ENCODE measurements around the gene KEAP1. TPM values are rescaled to one million over a fixed set of nuclear protein-coding genes. Genes with fewer than 3 reads are reported as not detected.
"Not testable (repeated sequence)": the region's sequence is repeated elsewhere in the genome, so short reads cannot be mapped to it uniquely, and the experiment has no call there.

Gene KEAP1
- total RNA-seq, 6 experiments from 2014 or later: 58.9 to 77.1 (median 67.2) TPM

DNA sequence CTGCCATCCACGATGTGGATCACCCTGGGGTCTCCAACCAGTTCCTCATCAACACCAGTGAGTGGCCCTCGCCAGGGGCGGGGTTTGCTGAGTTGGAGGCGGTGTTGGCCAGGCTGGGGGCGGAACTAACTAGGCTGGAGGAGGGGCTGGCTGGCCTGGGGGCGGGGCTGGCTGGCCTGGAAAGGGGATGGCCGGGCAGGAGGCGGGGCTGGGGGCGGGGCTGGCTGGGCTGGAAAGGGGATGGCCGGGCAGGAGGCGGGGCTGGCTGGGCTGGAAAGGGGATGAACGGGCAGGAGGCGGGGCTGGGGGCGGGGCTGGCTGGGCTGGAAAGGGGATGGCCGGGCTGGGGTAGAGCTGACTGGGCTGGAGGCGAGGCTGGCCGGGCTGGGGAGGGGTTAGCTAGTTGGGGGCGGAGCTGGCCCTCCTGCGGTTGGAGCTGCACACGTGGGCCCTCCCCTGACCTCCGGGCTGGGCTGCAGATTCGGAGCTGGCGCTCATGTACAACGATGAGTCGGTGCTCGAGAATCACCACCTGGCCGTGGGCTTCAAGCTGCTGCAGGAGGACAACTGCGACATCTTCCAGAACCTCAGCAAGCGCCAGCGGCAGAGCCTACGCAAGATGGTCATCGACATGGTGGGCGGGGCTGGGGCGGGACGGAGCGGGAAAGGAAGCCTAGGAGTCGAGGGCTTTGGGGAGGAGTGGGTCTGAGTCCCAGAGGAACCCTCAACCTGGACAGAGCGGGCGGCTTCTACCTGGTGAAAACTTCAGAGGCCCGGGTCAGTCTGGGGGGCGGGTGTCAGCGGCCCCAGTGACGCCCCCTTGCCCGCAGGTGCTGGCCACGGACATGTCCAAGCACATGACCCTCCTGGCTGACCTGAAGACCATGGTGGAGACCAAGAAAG, 41.9 kb downstream of the KEAP1 start:
- TF ChIP-seq, protein P1, sequence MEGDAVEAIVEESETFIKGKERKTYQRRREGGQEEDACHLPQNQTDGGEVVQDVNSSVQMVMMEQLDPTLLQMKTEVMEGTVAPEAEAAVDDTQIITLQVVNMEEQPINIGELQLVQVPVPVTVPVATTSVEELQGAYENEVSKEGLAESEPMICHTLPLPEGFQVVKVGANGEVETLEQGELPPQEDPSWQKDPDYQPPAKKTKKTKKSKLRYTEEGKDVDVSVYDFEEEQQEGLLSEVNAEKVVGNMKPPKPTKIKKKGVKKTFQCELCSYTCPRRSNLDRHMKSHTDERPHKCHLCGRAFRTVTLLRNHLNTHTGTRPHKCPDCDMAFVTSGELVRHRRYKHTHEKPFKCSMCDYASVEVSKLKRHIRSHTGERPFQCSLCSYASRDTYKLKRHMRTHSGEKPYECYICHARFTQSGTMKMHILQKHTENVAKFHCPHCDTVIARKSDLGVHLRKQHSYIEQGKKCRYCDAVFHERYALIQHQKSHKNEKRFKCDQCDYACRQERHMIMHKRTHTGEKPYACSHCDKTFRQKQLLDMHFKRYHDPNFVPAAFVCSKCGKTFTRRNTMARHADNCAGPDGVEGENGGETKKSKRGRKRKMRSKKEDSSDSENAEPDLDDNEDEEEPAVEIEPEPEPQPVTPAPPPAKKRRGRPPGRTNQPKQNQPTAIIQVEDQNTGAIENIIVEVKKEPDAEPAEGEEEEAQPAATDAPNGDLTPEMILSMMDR (IDR thresholded peaks at IDR 0.05): no peak
- H3K27me3 Mint-ChIP-seq (ENCODE audit: insufficient read depth): no peaks in the 10 kb centered on the region; the same call in 1 of the 2 replicates
- peak; percentile 87 for DNase-seq
- H3K4me1 Mint-ChIP-seq (ENCODE audit: low read depth): no peaks in the 10 kb centered on the region
- no peaks in the 10 kb centered on the region for H3K9me3 Mint-ChIP-seq
- no peaks in the 10 kb centered on the region for H3K36me3 Mint-ChIP-seq (ENCODE audit: low read depth)
- no peak overlapping the region for H3K4me3 Mint-ChIP-seq
- no peak overlapping the region for H3K27ac Mint-ChIP-seq

DNA sequence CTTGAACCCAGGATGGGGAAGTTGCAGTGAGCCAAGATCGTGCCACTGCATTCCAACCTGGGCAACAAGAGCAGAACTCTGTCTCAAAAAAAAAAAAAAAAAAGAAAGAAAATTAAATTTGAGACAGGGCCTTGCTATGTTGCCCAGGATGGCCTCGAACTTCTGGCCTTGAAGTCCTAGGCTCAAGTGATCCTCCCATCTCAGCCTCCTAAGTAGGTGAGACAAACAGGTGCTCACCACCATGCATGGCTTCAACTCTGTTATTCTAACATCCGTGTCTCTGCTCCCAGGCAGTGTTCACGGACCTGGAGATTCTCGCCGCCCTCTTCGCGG, 42.5 kb downstream of the KEAP1 start:
- Mint-ChIP-seq H3K4me1 (ENCODE audit: low read depth) (no peaks in the 10 kb centered on the region), H3K4me3 (no peak overlapping the region), H3K9me3 (no peaks in the 10 kb centered on the region), H3K27ac (no peak overlapping the region), H3K36me3 (ENCODE audit: low read depth) (no peaks in the 10 kb centered on the region), H3K27me3 (ENCODE audit: insufficient read depth) (no peaks in the 10 kb centered on the region; the same call in 1 of the 2 replicates)
- TF ChIP-seq, protein P1 (IDR thresholded peaks at IDR 0.05): no peak
- no peak for DNase-seq

DNA sequence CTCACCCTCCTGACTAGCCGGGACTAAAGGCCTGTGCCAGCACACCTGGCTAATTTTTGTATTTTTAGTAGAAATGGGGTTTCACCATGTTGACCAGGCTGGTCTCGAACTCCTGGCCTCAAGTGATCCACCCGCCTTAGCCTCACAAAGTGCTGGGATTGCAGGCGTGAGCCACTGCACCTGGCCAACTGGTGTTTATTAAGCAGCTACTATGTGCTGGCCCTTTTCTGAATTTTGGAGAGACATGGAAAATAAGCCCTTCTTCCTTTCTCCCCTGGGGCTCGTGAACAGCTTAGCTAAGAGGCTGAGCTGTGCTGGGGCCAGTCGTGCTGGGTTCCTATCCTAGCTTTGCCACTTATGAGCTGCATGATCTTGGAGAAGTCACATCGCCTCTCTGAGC, 44.4 kb downstream of the KEAP1 start:
- DNase-seq; H3K27ac Mint-ChIP-seq; H3K27me3 Mint-ChIP-seq (ENCODE audit: insufficient read depth); H3K36me3 Mint-ChIP-seq (ENCODE audit: low read depth); H3K9me3 Mint-ChIP-seq; H3K4me1 Mint-ChIP-seq (ENCODE audit: low read depth); H3K4me3 Mint-ChIP-seq: not testable (repeated sequence)

DNA sequence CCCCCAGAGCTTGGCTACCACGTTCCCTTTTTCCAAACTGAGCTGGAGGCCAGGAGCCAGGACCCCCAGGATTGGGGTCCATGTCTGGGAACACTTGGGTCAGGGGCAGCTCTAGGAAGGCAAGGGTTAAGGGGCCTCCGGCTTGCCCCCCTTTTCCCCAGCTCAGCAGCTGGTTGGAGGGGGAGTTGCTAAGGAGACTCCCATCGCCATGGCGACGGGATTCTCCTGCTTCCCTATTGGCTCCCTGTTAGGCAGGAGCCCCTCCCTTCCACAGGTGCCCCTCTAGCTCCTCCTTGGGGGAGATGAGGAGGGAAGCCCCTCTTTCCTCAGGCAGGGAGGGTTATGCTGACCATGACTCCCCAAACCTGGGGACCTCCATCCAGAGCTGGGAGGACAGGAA, 48.9 kb downstream of the KEAP1 start:
- Mint-ChIP-seq H3K27ac (no peak overlapping the region), H3K27me3 (ENCODE audit: insufficient read depth) (no peaks in the 10 kb centered on the region; the same call in 1 of the 2 replicates), H3K9me3 (no peaks in the 10 kb centered on the region), H3K4me3 (no peak overlapping the region), H3K4me1 (ENCODE audit: low read depth) (no peaks in the 10 kb centered on the region; the same call in 1 of the 2 replicates), H3K36me3 (ENCODE audit: low read depth) (peaks cover 5% of the 10 kb centered on the region)
- TF ChIP-seq, protein P1 (IDR thresholded peaks at IDR 0.05): no peak
- no peak for DNase-seq

DNA sequence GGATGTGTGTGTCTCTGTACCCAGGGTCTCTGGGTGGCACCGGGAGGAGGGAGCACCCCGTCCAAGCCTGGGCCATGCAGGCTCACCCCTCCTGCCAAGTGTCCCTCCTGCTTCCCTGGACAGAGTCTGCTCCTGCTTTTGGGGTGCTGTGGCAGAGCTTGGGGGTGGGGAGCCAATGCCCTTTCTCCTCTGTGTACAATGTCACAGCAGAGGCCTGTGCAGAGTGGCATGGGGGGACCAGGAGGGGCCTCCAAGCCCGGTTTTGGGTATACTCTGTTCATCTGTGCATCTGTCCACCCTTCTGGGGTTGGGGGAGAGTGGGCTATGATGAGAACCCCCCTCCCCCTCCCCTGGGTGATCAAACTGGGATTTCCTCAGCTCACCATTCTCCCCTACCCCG, 49.3 kb downstream of the KEAP1 start:
- TF ChIP-seq, protein P1 (IDR thresholded peaks at IDR 0.05): no peak
- Mint-ChIP-seq H3K9me3 (no peaks in the 10 kb centered on the region), H3K4me3 (no peak overlapping the region), H3K27ac (no peak overlapping the region), H3K4me1 (ENCODE audit: low read depth) (no peaks in the 10 kb centered on the region; the same call in 1 of the 2 replicates), H3K27me3 (ENCODE audit: insufficient read depth) (no peaks in the 10 kb centered on the region; the same call in 1 of the 2 replicates), H3K36me3 (ENCODE audit: low read depth) (peaks cover 5% of the 10 kb centered on the region)
- no peak for DNase-seq
